ENCODE results near the gene DMXL1.
"Not testable (repeated sequence)": the region's sequence is repeated elsewhere in the genome, so short reads cannot be mapped to it uniquely, and the experiment has no call there.

DNA sequence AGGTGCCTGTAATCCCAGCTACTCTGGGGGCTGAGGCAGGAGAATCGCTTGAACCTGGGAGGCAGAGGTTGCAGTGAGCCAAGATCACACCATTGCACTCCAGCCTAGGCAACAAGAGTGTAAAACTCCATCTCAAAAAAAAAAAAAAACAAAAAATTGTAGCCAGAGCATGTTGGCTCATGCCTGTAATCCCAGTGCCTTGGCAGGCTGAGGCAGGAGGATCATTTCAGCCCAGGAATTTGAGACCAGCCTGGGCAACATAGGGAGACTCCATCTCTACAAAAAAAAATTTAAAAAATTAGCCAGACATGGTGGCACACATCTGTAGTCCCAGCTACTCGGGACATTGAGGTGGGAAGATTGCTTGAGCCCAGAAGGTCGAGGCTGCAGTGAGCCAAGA is 168.9 kb downstream of the DMXL1 start:
- not testable (repeated sequence) for TF ChIP-seq CTCF (IDR thresholded peaks at IDR 0.05; ENCODE audit: low read depth, low read length); POLR2A (IDR thresholded peaks at IDR 0.05; ENCODE audit: extremely low read depth, insufficient read length); MYC (IDR thresholded peaks at IDR 0.05; ENCODE audit: low read depth, low read length)
- TF ChIP-seq, protein P1, sequence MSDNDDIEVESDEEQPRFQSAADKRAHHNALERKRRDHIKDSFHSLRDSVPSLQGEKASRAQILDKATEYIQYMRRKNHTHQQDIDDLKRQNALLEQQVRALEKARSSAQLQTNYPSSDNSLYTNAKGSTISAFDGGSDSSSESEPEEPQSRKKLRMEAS (IDR thresholded peaks at IDR 0.05; ENCODE audit: low read depth, low read length) = not testable (repeated sequence)

All from NB4 (cell line).